ENCODE data around the gene CDH22.

The CDH22 gene

DNA sequence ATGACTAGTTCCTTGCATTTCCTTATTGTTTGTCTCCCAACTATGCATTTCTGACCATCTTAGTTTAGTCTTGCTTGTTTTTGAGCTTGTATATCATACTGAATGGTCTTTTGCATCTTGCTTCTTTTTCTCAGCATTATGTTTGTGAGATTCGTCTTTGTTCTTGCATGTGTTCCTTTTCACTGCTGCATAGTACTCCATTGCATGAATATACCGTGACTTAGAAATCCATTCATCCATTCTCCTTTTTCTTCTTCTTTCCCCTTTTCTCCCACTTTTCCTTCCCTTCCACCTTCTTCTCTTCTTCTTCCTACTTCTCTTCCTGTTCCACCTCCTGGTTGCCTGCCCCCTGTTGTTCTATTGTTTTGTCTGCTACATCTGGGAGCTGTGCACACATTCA lies 42.8 kb downstream of the CDH22 start:
- no peak for DNase-seq

DNA sequence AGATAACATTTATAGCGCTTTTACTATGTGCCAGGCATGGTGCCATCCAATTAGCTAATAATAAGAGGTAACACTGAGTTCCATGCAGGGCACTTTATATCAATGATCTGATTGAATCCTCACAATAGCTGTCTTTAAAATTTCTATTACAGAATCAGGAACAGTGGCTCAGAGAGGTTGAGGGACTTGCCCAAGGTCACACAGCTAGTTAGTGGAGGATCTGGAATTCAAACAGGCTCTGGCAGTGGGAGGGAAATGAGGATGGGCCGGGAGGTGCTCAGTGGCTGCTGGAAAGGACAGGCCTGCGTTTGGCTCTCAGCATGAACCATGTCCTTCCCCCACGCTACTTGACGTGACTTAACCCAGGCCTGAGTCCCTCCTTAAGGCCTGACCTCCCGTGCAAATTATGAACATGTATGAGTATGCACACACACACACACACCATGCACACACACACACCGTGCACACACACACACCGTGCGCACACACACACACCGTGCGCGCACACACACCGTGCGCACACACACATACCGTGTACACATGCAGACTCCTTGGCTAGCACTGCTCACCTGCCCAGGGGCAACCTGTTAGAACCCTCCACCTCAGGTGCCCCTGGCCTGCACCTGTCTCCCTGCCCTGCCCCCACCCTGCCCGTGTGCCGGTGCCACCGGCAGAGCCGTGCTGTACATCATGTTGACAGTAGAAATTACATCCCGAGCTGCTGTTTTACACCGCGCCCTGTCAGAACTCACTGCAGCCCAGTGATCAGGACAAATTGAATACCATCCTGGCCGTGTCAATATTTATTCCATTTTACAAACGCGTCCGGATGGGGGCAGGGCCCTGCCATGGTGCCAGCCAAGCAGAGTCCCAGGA lies 43.7 kb downstream of the CDH22 start:
- DNase-seq, result no peak

DNA sequence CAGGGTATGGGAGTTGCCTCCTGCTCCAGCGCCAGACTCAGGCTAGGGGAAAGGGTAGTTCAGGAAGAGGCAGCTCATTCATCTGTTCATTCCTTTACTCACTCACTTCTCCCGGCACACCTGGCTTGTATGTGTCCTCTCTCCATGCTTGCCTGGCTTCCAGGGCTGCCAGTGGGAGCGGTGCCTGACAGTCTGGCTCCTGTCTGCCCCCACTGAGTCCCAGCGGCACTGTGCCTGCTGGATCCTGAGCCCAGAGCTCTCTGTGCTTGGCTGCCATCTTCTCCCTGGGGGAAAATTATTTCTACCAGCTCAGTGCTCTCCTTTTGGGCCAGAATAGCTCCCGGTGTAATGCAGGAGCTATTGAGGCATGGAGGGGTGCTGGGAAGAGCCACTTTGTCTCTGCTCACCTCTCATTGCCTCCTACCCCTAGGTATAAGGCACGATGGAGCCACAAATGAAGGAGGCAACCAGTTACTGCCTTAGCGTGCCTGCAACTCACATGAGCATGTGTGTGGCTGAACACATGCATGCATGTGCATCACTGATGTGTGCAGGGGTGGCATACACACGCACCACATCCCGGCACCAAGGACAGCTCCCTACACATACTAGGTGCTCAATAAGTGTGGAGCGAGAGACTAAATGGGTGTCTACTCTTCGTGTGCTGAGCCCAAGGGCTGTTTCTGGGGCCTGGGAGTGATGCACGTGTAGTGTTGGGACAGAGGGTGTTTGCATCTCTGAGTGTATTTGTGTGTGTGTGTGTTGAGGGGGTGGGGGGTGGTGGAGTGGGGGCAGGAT lies 46.6 kb downstream of the CDH22 start:
- no peak for DNase-seq

DNA sequence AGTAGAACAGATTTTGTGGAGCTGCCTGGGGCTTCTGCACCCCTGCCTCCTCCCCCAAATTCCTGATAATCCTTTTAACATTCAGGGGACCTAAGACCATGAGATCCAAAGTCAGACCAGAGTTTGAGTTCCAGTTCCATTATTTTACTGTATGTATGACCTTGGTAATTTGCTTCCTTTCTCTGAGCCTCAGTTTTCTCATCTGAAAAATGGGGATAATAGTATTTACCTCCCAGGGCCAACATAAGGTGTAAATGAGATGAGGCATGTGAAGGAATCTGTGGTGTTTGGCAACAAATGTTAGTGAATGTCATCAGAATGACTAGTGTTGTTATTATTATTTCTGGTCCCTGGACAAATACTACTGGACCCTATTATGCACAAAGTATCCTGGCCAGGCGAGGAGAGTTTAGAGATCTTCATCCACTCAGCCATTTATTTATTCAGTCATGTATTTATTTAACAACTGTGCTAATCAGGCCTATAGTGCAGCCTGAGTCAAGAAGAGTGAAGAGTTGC lies 47.3 kb downstream of the CDH22 start:
- no peak for DNase-seq

DNA sequence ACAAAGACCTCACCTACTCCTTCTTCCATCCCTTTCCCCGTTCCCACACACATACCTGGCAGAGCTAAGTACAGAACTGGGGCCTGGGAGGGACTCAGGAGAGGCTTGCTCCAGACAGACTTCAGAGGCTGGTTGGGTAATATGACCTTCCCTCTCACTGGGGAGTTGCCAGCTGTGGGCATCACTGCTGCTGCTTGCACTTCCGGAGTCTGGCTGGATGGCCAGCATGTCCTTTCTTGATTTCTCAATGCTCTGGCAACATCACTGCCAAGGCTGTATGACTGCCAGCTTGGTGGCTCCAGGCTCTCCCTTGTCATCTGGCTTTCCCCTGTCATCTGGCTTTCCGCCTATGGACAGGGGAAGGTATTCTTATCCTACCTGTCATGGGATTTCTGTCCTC lies 47.8 kb downstream of the CDH22 start:
- DNase-seq, result no peak

DNA sequence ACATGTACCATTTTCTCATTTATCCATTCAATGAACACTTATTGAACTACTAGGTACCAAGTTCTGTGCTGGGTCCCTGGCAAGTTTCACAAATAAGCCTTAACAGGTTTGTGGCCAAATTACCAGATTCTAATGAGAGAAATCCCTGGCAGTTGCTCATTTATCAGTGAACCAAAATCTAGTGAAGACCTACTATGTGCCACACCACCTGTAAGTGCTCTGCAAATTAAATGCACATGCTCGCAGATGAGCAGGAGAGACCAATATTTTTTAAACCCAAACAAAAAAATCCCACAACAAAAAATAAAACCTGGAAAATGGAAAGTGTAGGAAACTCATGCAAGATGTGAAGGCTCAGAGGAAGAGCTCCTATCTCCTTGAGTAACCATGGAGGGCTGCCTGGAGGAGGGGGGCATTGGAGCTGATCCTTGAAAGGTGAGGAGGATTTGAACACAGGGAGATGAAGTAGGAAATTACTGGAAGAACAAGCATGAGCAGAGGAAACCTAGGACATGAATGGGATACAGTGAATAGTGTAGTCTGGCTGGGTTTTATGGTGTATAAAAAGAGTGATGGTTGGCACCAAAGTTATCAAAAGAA lies 48.9 kb downstream of the CDH22 start:
- DNase-seq, result no peak

DNA sequence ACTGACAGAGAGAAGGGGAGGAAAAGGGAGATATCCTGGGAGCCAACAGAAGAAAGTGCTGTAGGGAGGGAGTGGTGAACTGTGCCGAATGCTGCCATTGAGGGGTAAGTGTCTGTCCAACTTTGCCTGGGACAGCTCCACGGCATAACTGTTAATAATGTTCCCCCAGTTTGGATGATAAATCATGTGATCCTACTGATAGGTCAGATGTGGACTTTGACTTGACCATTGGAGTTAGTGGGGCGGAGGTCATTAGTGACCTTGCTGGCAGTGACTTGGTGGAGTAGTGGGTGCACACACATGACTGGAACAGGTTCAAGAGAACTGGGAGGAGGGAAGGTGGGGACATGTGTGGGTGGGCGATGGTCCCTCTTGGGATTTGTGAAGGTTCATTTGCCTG lies 50.4 kb downstream of the CDH22 start:
- DNase-seq, result no peak

DNA sequence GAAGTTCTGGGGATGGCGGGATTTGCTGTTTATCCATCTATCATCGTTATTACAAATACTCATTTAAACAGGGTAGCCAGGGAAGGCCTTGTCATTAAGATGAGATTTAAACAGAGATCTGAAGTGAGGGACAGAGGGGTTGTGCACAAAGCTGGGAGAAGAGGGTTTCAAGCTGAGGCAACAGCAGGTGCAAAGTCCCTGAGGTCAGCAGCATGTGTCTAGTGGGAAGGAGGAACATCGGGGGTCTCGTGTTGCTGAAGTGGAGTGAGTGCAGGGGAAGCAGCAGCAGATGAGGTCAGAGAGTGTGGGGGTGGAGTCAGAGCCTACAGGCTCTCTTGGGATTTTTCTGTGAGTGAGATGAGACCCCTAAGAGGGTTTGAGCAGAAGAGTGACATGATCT lies 52.0 kb downstream of the CDH22 start:
- no peak for DNase-seq

DNA sequence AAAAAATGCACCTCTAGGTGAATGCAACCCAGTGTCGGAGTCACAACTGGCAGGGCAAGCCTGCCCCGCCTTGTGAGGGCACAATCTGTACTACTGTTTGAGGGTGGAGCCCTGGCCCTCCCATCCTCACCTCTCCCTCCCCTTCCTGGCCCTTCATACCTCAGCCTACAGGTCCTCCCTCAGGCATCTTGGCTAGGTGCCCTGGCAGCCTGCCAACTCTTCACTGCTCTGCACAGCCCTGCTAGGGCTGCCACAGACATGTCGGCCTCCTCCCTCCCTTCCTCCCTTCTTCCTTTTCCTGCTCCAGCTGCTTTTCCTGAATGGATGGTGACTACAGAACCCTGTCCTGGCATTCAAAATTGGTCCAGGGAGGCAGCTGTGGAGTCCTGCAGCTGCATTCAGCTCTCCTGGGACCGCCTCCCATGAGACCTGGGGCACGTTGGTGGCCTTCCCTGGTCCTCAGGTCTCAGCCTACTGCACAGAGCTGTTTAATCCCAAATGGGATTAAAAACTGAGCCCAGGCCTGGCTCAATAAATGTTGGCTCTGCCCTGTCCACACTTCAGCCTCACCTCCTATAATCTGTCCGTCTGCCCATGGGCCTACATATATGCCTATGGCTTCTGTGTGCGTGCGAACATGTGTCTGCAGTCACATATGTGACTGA lies 52.7 kb downstream of the CDH22 start:
- peak; percentile 72 for DNase-seq

DNA sequence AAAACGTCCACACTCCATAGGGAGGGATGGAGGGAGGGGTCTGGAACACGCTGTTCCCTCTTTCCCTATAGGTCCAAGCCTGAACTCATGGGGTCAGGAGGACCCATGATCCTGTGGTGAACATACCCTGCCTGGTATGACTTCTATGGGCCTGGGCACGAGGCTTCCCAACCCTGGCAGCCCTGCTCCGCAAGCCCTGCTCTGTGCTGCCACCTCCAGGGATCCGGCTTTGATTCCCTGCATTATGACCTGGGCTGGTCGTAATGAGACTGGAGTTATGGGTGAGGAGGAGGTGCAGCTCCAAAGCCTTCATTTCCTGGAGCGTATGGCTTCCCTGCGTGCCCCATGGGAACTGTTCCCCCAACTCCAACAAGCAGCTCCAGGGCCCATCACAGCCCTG lies 54.9 kb downstream of the CDH22 start:
- DNase-seq, result no peak

DNA sequence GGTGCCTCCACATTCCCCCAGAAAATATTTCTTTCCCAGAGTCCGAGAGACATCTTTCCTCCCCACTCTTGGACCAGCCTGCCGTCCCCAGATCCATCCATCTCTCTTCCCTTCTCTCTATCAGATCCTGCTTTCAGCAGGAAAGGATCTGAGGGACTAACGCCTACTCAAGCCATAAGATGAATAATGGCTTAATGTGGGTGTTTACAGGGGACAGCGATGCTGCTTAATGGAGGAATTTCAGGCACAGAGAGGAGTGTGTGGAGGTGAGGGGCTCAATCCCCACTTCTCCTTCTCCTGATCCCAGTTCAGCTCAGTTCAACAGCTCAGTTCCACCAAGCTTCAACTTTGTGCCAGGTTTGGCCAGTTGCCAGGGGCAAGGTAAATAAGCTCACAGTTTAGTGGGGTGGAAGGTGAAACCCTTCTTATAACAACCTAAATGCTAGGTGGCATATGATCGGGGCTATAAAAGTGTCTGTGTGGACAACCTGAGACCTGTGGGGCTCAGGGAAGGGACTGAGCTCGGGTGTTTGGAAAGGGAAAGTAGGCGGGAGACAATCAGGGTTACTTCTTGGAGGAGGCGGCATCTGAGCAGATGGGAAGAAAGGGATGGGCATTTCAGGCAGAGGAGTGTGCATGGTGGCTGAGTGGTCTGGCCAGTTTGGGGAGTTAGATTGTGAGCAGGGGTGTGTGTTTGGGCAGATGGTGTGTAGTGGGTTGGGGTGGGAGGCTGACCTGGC lies 55.8 kb downstream of the CDH22 start:
- DNase-seq, result no peak

DNA sequence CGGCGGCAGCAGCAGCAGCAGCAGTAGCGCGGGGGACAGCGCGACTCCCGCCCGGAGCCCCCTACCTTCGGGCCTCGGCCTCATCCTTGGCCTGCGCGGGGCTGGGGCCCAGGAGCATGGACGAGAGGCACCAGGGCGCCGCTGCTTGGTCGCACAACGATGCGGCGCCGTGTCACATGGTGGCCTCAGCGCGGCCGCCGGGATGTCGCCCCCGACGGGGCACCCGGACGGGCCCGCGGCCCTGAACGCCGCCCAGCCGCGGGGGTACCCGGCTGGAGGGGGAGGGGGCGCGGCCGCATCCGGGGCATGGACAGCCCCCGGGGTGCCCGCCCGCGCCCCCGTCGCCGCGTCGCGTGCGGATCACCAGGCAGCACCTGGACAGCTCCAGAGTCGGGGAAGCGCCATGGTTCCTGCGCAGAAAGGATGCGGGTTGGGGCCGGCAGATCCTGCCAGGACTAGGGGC lies 57.1 kb downstream of the CDH22 start:
- no peak for DNase-seq

DNA sequence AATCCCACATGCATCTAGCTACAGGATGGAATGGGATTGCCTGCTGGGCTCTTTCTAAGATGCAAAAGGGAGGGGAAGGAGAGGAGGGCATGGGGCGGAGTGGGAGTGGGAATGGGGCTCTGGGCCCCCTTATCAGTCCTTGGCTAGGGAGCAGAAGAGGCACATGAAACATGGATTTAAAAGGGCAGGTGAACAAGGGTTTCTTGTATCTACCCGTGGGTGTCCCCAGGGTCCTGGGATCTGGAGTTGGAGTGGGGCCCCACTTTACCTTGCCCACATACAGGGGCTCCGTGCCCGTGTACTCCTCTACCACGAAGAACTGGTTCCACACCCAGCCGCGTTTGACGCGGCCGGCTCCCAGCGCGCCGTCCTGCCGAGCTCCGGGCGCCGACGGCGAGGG lies 57.5 kb downstream of the CDH22 start:
- DNase-seq, result no peak

DNA sequence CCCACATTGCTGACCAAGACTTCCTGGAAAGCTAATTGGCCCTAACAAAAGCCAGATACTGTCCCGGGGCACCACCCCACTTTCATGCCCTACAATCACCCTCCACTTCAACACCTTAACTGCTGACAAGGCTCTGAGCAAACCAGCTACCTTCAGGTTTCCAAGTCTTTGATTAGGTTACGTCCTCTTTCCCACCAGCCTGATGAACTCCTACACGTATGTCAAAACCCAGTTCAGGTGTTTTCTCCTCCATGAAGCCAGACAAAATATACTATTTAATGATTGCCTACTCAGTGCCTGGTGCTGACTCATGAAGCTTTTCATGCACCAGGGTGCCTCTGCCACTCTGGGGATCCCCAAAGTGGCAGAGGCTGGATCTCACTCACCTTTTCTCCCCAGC lies 58.6 kb downstream of the CDH22 start:
- DNase-seq, result no peak

DNA sequence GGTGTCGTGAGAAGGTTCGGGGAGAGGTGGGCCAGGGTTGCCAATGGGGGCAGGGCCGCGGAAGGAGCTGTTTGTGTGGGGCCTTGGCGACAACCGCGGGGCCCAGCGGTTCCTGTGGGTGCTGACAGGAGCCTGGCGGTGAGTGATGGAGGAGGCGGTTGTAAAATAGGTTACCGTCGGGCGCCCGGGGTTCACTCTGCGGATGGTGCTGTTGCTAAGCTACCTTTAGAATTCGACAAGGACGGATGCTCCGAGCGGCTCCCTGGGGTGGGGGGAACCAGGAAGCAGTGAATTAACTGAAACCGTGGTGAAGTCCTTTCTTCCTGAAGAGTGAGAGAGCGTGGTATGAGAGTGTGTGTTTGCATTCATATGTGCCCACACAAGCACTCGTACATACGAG lies 61.7 kb downstream of the CDH22 start:
- DNase-seq, result no peak

DNA sequence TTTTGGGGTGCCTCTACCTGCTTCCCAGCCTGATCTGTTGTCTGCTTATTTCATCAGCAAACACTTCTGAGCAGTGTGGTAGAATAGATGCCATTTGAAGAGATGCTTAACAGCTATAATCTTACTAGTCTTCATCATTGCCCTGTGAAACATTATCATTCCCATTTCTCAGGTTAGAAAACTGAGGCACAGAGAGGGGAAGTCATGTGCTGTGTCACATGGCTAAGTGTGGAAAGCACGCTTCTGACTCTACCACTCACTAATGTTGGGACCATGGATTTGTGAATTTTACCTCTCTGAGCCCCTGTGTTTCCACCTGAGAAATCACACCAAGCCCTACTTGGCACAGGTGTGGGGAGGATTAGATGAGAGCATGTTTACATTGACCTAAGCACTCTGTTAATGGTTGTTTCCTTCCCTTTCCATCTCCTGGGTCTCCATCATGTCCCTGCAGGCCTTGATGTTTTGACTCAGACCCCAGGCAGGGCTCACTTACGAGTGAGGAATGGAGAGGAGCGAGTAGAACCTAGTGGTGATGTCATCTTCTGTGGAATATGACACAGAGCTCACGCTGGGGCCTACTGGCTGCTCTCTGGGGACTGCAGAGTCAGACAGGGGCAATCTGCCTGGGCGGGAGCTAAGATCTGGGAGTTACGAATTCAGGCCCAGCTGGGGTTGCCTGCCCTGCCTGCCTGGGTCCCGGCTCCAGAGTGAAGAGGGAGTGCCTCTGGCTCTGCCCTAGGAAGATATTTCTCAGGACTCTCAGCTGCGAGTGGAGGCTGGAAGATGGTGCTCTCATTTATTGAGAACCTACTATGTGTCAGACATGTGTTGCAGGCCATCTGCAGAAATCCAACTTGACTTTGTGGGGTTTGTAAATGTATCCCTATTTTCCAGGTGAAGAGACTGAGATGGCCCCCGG lies 64.3 kb downstream of the CDH22 start:
- DNase-seq, result no peak

DNA sequence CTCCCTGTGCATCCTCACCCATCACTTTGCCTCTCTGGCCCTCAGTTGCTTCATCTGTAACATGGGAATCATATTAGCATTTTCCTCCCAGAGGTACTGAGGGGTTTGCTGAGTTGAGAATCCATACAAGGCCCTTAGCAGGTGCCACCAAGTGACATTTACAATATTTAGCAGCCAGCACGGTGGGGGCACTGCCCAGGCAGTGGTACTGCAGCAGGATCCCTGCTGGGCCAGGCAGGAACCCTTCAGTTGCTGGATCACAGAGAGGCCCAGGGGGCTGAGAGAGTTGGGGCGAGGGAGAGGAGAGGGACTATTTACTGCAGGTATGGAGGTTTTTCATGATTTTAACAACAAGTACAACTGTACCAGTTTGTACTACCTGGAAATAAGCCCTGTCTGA lies 65.9 kb downstream of the CDH22 start:
- DNase-seq, result no peak

DNA sequence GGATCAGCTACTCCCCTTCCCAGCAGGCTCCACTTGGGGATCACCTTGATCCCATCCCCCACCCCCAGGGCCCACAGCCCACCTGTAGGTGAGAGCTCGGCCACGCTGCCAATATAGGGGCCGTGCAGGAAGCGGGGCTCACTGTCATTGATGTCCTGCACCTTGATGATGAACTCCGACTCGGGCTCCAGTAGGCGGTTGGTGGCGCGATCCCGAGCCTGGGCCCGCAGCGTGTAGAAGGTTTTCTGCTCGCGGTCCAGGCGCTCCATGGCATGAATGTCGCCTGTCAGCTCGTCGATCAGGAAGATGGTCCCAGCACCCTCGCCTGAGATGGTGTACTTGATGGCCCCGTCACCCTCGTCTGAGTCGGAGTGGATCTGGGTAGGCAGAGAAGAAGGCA lies 67.4 kb downstream of the CDH22 start:
- DNase-seq, result no peak

DNA sequence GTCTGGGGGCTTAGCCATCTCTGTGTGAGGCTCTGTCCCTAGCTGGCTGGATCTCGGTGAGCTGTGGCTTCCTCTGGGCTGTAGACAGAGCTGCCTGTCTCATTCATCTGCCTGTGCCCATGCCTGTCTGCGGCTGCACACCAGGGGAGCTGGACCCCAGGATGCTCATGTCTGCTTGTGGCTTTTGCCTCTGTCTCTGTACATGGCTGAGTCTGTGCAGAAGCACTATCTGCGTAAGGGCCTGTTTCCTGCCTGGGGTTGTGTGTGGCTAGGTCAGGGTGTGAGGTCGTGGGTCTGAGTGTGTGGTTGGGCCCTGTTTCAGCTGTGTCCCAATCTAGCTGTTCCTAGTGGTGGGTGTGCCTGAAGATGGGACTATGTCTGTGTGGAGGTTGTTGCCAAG lies 68.2 kb downstream of the CDH22 start:
- DNase-seq, result no peak

DNA sequence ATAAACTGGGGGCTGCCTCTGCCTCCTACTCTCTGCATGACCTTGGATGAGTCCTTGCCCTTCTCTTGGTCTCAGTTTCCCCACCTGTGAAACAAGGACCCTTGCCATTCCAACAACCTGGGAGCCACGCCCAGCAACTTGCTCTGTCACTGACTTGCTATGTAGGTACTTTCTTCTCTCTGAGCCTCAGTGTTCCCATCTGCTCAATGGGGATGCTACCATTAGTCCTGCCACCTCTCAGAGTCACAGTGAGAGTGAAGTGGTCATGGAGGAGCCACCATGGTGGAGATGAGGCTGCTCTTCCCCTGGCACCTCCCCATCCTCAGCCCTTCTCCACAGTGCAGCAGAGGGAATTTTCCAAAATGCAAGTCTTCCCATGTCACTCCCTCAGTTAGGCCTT lies 70.6 kb downstream of the CDH22 start:
- no peak for DNase-seq

DNA sequence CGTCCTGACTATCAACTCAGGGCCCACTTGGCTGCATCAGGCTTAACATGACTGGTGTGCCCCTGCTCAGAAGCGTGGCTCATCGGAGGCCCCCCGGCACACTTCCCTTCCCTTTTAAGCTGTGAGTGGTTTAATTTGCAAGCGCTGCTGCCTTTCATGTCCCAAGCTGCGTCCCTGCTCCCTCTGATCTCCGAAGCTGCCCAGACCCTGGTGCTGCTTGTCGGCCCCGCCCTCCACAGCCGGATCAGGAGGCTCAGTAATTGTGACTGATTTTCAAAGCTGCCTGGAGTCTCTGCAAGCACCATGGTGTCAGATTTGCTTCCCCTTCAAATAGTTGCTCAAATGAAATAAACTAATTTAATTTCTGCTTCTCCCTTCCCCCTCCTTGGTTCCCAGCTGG lies 71.1 kb downstream of the CDH22 start:
- DNase-seq, result no peak
